ENCODE measurements around the gene SREBF2. TPM values are rescaled to one million over a fixed set of nuclear protein-coding genes. Genes with fewer than 3 reads are reported as not detected.

The SREBF2 gene
- total and polyA plus RNA-seq, 10 of the 15 experiments (the other 5 are each of a cell fraction or from before 2014, with no cell fraction given), result 2.4 to 177 (median 78.8) TPM

DNA sequence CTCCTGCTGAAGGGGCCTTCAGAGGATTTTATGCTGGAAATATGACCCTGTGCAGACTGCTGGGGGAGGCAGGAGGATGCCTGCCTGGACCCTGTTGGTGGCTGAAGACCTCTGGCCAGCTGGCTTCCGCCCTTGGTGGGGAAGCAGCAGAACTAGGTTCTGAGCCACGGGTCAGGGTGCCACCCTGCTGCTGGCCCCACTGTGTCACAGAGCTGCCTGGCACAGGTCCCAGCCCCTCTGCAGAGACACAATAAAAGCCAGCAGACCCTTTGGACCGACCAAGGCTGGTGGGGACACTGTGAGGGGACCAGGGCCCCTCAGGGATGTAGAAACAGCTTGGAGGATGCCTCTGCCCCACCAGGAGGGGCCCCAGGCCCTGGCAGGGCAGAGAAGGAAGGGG lies 6.9 kb upstream of the SREBF2 start:
- H3K79me2 ChIP-seq (ENCODE audit: control insufficient read depth, insufficient read depth, low read length), result no peaks in the 10 kb centered on the region
- no peaks in the 10 kb centered on the region; the same call in 2 of the 3 replicates for H3K9me3 ChIP-seq (replicated peaks; ENCODE audit: control insufficient read depth, insufficient read depth, low read length)
- BruUV-seq (replicated peaks), result no TSS peak
- no peak overlapping the region for H2AFZ ChIP-seq (ENCODE audit: control insufficient read depth, low read depth, low read length)
- DNase-seq (ENCODE audit: low read depth, low spot score) (no peak), FAIRE-seq (no peak), ATAC-seq (no peak)
- intact Hi-C loops (cut with micrococcal nuclease; ENCODE audit: unreplicated experiment) (no loop called here), in situ Hi-C loops (cut with MboI) (no loop called here)
- peaks cover 8 to 10% of the 10 kb centered on the region in 2 experiments; a peak in 3 of 4 replicates for H3K36me3 ChIP-seq (ENCODE audit: control insufficient read depth in 2 of 2, insufficient read depth in 2 of 2, low read length in 1 of 2)
- H3K4me3 ChIP-seq, result no peak overlapping the region
- TF ChIP-seq, protein P1, sequence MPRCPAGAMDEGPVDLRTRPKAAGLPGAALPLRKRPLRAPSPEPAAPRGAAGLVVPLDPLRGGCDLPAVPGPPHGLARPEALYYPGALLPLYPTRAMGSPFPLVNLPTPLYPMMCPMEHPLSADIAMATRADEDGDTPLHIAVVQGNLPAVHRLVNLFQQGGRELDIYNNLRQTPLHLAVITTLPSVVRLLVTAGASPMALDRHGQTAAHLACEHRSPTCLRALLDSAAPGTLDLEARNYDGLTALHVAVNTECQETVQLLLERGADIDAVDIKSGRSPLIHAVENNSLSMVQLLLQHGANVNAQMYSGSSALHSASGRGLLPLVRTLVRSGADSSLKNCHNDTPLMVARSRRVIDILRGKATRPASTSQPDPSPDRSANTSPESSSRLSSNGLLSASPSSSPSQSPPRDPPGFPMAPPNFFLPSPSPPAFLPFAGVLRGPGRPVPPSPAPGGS (IDR thresholded peaks at IDR 0.05; ENCODE audit: borderline replicate concordance, insufficient read depth, low read depth, low read length, poor library complexity, severe bottlenecking), result no peak
- TF ChIP-seq NR2C1 (IDR thresholded peaks at IDR 0.05) (no peak), SMAD5 (IDR thresholded peaks at IDR 0.05; ENCODE audit: low read depth) (no peak), RAD21 (IDR thresholded peaks at IDR 0.05; ENCODE audit: insufficient read depth, low read depth, low read length) (no peak), JUNB (IDR thresholded peaks at IDR 0.05) (no peak), CEBPB (IDR thresholded peaks at IDR 0.05; ENCODE audit: borderline replicate concordance in 1 of 2, low read depth in 2 of 2, low read length in 2 of 2) (no peak), YY1 (IDR thresholded peaks at IDR 0.05; ENCODE audit: low read depth, low read length) (no peak), SMAD1 (IDR thresholded peaks at IDR 0.05; ENCODE audit: low read depth, partially characterized antibody) (no peak), ATF7 (IDR thresholded peaks at IDR 0.05; ENCODE audit: low read depth) (no peak), SIN3A (IDR thresholded peaks at IDR 0.05; ENCODE audit: low read depth, low read length) (no peak)
- TF ChIP-seq, protein P2, sequence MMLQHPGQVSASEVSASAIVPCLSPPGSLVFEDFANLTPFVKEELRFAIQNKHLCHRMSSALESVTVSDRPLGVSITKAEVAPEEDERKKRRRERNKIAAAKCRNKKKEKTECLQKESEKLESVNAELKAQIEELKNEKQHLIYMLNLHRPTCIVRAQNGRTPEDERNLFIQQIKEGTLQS (IDR thresholded peaks at IDR 0.05; ENCODE audit: borderline replicate concordance, extremely low read depth, low read depth, low read length), result no peak
- TF ChIP-seq, protein P3, sequence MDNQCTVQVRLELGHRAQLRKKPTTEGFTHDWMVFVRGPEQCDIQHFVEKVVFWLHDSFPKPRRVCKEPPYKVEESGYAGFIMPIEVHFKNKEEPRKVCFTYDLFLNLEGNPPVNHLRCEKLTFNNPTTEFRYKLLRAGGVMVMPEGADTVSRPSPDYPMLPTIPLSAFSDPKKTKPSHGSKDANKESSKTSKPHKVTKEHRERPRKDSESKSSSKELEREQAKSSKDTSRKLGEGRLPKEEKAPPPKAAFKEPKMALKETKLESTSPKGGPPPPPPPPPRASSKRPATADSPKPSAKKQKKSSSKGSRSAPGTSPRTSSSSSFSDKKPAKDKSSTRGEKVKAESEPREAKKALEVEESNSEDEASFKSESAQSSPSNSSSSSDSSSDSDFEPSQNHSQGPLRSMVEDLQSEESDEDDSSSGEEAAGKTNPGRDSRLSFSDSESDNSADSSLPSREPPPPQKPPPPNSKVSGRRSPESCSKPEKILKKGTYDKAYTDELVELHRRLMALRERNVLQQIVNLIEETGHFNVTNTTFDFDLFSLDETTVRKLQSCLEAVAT (IDR thresholded peaks at IDR 0.05), result no peak
- ChIA-PET RAD21 (ENCODE audit: unreplicated experiment) (interaction anchor here (1.2 to 11.0 kb wide), 3 partner anchors 26 to 129 kb away, joined by 3 to 84 read pairs (median 4); partner anchors contain the start of gene CCDC134), POLR2A (interaction anchor here (0.5 kb wide), 1 partner anchor 604 kb away, joined by 5 read pairs; no protein-coding TSS in a partner anchor), CTCF (interaction anchor here (1.4 to 3.4 kb wide), 3 partner anchors 36 to 129 kb away, joined by 4 to 20 read pairs (median 13); no protein-coding TSS in a partner anchor), SMC1A (ENCODE audit: uncharacterized antibody, unreplicated experiment) (interaction anchor here (1.0 to 1.6 kb wide), 3 partner anchors 26 to 79 kb away, joined by 3 to 4 read pairs (median 3); partner anchors contain the start of gene CCDC134)
- H3K4me1 ChIP-seq (ENCODE audit: control insufficient read depth, insufficient read depth, low read length), result no peaks in the 10 kb centered on the region; the same call in 1 of the 2 replicates
- 72% methylated on average over 3 of the region's 3 CpGs for WGBS (ENCODE audit: insufficient coverage, insufficient replicate concordance, low lambda C conversion rate, missing lambda C conversion rate)
- no peaks in the 10 kb centered on the region for H3K27me3 ChIP-seq (replicated peaks in 1 of 2; ENCODE audit: control insufficient read depth in 2 of 2, insufficient read depth in 2 of 2, low read length in 1 of 2)
- no peak overlapping the region for H3K4me2 ChIP-seq (ENCODE audit: control insufficient read depth, insufficient read depth)
- H3K9ac ChIP-seq (ENCODE audit: control insufficient read depth, insufficient read depth, low read length), result no peak overlapping the region
- no peaks in the 10 kb centered on the region for H4K20me1 ChIP-seq (ENCODE audit: control insufficient read depth, insufficient read depth)
- no peak overlapping the region for H3K27ac ChIP-seq (ENCODE audit: control insufficient read depth, insufficient read depth)
